GM18873 (cell line): Measurements from ENCODE around the gene TMEM176A.

Experiments
- ATAC-seq: cut with Tn5 transposase; IDR thresholded peaks from one replicate; pipeline ENCODE4 v1.9.1; 2021; ENCODE audit warnings: mild to moderate bottlenecking, moderate library complexity, moderate number of reproducible peaks; ENCODE audit not compliant: unreplicated experiment, low FRiP score

Gene TMEM176A

DNA sequence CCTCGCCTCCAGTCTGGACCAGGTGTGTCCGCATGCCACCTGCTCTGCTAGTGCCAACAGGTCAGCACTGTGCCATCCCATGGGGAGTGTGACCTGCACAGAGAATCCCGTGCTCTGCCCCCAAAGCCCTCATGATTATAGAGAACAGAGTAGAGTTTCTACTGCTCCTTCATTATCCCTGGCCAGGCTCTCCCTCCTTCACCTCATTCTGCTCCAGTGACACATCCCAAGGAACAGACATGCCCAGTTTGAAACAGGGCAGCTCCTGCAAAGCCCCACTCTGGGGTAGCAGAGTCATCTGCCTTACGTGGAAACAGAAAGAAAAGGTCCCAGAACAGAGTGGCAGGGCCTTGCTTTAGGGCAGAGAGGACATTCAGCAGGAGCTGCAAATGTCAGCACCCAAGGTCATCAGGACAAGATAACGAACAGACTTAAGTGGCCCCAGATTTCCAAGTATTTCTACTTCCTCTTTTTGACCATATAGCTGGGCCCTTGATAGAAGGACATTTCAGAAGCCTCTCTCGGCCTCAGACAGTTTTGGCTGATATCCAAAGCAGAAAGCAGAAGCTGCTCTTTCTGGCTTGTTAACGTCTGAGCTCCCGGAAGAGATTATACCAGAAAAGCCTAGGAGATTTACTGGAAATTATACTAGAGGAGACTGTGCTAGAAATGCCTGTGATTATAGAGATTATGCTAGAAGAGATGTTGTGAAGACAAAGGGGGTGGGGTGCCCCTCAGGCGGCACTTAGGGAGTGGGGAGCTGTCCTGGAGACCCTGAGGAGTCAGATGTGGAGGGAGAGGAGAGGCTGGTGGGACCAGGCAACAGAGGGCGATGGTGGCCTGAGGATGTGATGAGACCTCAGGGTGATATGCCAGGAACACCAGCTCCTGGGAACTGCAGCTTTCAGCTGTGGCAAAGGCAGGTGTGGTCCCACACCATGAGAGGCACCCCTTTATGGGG, 13.0 kb upstream of the TMEM176A start:
- no peak for ATAC-seq

DNA sequence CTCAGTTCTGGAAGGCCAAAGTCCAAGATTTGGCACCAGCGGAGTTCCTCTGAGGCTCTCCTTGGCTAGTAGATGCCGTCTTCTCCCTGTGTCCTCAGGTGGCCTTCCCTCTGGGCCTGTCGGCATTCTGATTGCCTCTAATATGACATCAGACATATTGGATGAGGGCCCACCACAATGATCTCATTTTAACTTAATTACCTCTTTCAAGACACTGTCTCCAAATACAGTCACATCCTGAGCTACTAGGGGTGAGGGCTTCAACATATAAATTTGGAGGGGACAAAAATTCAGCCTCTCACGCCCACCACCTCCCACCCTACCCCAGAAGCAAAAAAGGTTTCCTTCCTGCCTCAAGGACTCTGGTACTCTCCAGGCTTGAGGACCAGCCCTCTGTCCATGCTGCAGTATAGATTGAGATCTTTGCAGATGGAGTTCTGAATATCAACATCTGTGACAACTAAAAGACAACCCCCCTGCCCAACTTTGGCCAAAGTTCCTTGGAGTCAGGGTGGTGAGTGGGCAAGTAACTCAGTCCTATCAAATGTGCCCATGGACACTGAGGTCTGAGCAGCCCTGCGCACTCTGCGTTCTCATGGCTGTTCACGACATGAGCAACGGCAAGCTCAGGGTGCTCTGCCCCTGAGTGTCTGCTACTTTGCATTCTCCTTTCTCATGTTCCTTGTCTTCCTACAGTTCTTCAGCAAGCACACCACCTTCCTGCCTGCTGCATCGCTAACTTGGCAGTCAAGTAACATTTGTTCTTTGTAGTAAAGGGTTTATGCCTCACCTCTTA, 11.9 kb upstream of the TMEM176A start:
- ATAC-seq = no peak

DNA sequence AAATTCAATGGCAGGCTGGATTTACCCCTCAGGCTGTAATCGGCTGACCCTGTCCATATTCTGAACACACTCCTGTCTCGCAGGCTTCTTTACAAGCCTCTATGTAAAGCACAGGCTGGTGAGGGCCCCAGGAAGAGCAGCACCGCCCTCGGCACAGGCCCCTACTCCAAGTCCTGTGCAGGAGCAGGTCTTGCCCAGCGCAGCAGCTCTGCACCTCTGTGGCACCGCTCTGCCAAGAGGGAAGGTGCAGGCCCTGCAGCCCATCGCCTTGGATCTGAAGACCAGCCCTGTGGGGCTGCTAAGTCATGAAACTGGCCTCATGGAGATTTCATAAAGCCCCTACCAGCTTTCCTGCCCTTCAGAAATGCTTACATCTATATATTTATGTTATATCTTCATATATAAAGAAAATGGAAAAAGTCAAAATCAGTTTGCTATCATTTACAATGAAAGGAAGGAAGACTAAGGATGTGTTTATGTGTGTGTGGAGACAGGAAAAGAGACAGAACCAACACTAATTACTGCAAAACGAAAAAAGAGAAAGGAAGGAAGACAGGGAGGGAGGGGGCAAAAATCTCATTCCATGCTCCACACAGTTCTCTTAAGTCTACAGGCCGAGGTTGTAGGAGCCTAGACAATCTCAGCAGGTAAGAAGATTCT, 10.0 kb upstream of the TMEM176A start:
- ATAC-seq = no peak

DNA sequence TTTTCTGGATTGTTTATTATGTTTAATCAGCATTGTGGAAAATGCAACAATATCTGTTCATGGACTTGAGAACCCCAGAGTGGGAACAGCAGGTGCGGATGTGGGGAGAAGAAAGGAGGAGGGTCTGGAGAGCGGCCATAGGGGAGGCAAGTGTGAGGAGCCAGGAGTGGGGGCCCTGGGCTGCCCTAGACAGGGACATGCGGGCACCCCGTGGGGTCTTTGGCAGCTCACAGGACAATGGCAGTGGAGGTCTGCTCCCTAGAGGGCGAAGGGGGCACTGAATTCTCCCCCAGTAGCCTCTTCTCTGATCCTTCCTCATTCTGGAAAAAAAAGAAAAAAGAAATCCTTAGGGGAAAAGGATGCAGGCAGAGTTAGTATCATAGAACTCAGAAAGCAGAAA, 9.3 kb upstream of the TMEM176A start:
- ATAC-seq = no peak

DNA sequence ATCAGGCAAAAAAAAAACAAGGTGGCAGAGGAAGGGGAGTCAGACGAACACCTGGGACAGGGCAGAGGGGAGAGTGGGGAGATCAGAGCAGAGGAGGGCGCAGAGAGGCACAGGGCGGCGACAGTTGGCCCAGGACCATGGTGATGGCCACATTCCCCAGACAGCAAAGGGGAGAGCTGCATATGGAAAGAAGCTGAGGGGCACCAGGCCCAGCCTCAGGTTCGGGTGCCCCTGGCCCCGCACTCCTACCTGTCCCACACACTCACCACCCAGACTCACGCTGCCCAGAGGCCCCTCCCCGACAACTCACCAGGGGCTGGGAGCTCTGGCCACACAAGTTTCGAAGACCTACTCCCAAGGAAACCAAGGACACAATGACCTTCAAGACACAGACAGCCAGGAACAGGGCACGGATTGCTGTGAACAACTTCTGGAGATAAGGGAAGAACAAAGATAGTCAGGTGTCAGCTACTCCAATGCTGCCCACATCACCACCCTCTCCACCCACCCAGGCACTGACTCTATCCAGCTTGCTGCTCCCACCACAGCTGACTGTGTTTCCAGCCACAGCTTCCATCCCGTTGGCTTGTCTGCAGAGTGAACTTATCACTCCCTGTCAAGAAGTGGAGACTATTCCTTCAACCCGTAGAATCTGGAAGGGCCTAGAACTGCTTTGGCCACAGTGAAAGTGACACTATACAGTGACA, 8.7 kb upstream of the TMEM176A start:
- ATAC-seq = no peak

DNA sequence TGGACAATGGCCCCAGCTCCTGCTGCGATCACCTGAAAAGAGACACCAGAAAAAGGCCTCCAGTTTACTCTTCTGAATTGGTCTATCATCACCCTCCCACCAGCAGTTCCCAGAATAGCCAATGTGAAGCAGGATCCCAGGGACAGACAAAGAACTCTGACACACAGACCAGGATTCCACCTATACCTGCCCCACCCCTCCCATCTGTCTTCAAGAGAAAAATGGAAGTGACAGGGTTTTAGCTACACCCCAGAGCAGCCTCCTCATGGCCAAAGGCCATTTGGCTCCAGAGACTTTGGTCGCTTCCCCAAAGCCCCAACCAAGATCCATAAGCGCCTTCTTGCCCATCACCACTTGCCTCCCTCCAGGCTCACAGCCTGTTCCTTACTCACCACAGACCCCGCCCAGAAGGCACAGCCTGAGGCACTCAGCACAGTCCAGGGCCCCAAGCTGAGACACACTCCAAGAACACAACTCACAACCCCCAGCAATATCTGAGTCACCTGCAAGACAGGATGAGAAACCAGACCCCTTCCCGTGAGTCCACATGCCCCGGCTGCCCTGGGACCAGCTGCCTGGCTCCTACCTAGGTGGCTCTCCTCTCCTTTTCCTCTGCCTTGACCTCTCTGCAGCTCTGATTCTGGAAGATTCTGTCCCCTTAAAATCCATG, 6.9 kb upstream of the TMEM176A start:
- ATAC-seq = no peak

DNA sequence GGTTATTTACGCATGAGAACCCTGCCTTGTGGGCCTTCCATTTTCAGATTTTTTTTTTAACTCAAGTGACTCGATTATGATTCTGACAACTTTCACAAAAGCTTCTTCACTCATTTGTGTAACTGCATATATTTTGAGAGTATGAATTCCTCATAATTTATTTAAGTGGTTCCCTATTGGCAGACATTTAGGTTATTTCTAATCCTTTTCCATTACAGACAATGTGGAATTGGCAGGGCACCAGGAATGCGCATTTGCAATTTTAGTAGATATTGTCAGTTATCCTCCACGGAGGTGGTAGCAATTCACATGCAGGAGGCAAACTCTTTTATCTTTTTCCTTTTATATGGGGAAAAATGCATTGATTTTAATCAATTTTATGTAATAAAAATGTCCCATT, 2.9 kb upstream of the TMEM176A start:
- no peak for ATAC-seq

DNA sequence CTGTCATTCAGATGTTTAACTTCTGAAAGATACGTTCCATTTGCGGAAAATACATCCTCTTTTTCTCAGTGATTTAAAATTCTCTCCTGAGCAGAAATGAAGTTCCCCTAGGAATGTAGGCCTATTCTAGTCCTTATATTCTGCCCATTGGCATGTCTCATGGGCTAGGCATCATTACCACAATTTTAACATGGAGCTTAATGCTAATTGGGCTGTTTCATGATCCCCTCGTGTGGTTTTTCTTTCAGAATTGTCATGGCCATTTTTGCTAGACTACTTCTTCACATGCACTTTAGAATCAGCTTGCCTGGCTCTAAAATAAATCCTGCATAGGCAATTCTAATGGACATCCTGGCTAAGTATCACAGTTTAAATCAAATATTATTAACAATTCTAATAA, 1.4 kb upstream of the TMEM176A start:
- no peak for ATAC-seq

DNA sequence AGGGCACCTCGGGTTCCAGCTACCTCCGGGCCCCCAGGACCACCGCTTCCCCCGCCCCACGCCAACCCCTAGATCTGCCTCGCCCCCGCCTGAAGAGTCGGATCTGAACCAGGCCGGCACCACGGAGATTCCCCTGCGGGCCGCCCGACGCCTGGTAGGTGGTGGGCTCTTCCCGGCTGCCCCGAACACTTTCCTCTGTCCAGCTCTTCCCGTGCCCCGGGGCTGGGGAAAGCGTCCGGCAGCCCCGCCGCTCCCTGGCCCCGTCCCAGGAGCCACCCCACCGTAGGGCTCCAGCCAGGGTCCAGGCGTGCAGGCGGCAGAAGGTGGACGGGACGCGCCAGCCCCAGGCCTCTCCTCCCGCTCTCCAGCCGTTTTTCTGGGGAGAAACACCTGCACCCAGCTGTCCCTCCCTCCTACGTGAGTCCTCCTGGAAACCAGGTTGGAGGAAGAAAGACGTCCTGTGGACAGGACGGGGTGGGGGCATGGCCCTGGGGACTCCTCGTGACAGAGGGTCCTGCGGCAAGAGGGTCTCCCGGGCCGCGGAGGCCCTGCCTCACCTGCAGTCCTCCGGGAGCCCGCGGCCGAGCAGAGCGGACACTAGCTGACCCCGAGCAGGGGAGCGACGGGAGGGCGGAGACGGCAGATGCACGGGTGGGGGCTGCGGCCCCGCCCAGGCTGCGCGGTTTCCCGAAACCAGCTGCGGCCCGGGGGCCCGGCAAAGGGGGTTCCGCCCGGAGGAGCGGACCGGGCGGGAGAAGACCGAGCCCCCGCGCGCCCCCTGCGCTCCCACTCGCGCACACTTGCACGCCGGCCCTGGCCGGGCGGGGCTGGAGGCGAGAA, 608 bp upstream of the TMEM176A start, which contains the start of gene TMEM176B:
TSS of gene TMEM176B (minus strand) at position 624 of the 840 bp plus-strand sequence. CDS start 3,795 bp downstream, outside the sequence.
- ATAC-seq = no peak

DNA sequence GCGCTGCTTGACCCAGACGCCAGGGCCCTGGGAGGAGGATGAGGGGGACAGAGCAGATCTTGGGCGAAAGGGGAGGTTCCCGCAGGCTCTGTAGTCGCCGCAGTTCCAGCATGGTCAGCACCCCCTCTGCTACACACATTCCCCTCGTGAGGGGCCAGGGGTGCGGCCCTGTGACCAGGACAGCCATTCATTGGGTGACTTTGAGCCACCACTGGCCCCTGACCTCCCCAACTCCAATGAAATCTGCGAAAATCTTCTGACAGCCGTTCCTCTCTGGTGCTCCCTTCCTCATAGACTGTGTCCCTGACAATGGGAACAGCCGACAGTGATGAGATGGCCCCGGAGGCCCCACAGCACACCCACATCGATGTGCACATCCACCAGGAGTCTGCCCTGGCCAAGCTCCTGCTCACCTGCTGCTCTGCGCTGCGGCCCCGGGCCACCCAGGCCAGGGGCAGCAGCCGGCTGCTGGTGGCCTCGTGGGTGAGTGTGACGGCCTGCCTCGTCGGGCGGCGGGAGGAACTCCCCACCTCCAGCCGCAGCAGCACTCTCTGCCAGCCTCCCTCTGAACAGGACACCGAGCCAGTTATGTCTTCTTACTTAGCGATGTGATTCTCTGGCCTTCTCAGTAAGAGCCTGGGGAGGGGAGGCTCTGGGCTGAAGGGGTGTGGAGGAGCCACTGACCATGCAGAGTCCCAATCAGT, 825 bp downstream of the TMEM176A start:
- no peak for ATAC-seq

DNA sequence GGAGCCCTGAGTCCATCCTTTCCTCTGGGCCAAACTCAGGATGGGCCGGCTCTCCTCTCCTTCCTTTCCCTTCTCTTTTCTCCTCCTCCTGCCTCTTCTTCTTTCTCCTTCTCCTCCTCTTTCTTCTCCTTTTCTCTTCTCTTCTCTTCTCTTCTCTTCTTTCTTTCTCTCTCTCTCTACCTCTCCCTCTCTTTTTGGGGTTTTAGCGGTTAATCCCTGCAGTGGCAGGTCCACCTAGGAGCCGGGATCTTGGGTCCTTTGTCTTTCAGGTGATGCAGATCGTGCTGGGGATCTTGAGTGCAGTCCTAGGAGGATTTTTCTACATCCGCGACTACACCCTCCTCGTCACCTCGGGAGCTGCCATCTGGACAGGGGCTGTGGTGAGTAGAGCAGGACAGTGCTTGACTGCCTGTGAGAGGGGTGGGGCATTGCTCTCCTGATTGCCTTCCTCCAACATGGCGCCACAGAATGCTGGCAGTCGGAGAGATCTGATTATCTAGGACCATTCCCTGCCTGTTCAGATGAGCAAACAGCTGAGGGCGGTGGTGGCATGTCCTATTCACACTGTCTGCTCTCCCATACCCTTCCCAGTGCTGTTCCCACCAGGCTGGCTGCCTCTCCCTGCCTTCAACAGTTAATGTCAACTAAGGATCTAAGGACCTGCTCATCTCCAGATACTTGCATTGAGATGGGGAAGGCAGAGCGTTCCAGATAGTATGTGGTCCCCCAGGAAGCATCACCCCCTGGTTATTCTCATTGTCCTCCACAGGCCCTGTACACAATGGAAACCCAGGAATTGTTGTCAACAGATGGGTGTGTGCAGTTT, 1.6 kb downstream of the TMEM176A start:
- ATAC-seq = no peak

DNA sequence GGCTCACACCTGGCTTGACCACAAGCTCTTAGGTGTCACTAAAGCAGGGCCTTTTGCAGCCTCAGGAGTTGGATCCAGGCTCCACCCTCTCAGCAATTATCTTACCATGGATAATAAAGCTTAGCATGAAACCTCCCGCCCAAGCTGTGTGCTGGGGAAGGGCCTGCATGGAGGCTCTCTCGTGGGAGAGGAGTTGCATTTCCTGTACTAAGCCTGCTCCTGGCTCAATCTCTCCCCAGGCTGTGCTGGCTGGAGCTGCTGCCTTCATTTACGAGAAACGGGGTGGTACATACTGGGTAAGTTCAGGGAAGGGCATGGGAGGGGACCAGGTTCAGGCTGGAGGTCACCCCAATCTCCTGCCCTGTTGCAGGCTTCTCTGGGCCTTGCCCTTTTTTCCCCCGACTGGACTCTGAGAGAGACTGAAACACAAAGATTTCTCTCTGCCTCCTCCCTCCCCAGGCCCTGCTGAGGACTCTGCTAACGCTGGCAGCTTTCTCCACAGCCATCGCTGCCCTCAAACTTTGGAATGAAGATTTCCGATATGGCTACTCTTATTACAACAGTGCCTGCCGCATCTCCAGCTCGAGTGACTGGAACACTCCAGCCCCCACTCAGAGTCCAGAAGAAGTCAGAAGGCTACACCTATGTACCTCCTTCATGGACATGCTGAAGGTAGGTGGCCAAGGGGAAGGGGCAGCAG, 2.7 kb downstream of the TMEM176A start:
- no peak for ATAC-seq

DNA sequence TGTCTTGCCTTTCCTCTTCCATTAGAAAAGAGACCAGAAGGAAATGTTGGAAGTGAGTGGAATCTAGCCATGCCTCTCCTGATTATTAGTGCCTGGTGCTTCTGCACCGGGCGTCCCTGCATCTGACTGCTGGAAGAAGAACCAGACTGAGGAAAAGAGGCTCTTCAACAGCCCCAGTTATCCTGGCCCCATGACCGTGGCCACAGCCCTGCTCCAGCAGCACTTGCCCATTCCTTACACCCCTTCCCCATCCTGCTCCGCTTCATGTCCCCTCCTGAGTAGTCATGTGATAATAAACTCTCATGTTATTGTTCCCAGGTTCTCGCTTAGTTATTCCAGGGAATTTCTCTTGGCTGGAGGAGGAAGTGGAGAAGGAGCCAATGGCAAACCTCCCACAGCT, 4.2 kb downstream of the TMEM176A start:
- no peak for ATAC-seq

DNA sequence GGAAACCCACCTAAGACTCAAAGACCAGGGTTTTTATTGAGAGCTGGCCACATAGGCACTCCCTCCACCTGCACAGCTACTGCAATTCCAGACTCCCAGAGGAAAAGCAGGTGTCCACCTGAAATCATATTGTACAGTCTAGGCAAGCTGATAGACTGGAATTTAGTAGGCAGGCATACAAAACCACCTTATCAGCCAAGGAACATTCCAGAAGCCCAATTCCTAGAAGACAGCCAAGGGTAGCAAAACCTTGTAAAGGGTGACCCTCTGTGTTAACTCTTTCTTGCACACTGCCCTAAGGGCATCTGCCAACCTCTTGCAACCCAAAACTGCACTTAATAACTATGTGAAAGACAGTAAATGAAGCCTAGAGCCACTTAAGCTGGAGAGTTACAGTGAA, 5.3 kb downstream of the TMEM176A start:
- ATAC-seq = no peak

DNA sequence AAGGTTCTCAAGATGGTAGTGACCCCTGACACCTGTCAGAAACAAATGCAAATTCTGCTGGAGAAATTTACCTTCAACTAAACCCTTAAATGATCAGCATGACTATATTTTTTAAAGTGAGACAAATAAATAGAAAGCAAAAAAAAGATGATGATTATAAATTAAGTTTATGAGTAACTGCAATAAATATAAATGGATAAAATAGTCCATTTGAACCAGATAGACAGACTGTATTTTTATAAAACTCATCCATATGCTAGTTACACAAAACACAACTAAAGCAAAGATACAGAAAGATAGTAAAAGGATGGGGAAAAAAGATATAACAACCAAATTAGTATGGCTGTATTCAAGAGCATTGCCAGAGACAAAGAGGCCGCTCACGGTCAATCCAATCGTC, 5.9 kb downstream of the TMEM176A start:
- ATAC-seq = no peak

DNA sequence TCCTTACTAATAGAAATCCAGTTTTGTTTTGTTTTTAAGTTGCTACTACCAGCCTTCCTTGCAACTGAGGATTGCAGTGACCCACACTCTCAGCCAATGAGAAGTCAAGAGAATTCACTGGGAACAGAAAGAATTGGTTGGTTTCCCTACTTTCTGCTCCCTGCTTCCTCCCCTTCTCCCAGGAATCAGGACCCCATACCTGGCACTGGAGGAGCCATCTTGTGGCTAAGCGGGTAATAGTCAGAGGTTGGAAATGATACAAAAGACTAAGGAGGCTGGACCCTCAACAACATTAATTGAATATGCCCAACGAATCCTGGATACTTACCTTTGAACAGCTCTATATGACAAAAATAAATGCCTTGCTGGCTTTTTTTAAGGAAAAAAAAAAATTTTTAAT, 6.3 kb downstream of the TMEM176A start:
- no peak for ATAC-seq
